ENCODE data around the gene EXOSC10. TPM values are rescaled to one million over a fixed set of nuclear protein-coding genes. Genes with fewer than 3 reads are reported as not detected.

Gene EXOSC10
- polyA plus RNA-seq, 1 of the 3 experiments (the other 2 are of a cell fraction): 62.5 TPM

DNA sequence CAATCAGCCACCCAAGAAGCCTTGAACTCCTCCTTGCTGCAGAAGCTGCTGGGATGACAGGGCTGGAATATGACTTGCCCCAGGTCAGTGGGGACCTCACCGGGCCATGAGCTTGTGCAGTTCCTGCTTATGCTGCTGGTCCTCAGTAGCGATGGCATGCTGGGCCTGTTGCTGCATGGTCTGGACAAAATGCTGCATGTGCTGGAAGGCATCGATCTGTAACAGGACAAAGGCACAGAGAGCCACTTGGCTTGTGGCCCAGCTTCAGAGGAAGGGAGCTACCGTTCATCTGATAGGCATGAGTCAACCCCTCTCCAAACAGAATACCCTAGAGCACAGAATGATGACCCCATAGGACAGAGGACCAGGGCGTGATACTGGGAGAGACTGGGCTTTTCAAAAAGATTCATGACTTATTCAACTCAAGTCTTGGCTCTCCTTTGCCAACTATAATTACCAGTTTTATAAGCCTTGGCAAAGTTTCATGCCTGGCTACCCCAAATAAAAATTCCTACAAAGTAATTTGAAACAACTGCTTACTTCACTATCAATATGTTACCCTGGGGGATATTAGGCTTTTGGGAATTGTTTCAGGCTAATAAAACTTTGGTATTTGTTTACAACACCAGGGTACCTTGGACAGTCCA, 34.7 kb upstream of the EXOSC10 start (continued):
- peak; percentile 80 for TF ChIP-seq NFIC (IDR thresholded peaks at IDR 0.05; ENCODE audit: borderline replicate concordance)
- no peak for TF ChIP-seq EZH2phosphoT487 (IDR thresholded peaks at IDR 0.05; ENCODE audit: borderline replicate concordance, low read depth)
- no peak for TF ChIP-seq ELF1 (IDR thresholded peaks at IDR 0.05)
- TF ChIP-seq, protein P1, sequence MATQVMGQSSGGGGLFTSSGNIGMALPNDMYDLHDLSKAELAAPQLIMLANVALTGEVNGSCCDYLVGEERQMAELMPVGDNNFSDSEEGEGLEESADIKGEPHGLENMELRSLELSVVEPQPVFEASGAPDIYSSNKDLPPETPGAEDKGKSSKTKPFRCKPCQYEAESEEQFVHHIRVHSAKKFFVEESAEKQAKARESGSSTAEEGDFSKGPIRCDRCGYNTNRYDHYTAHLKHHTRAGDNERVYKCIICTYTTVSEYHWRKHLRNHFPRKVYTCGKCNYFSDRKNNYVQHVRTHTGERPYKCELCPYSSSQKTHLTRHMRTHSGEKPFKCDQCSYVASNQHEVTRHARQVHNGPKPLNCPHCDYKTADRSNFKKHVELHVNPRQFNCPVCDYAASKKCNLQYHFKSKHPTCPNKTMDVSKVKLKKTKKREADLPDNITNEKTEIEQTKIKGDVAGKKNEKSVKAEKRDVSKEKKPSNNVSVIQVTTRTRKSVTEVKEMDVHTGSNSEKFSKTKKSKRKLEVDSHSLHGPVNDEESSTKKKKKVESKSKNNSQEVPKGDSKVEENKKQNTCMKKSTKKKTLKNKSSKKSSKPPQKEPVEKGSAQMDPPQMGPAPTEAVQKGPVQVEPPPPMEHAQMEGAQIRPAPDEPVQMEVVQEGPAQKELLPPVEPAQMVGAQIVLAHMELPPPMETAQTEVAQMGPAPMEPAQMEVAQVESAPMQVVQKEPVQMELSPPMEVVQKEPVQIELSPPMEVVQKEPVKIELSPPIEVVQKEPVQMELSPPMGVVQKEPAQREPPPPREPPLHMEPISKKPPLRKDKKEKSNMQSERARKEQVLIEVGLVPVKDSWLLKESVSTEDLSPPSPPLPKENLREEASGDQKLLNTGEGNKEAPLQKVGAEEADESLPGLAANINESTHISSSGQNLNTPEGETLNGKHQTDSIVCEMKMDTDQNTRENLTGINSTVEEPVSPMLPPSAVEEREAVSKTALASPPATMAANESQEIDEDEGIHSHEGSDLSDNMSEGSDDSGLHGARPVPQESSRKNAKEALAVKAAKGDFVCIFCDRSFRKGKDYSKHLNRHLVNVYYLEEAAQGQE (IDR thresholded peaks at IDR 0.05; ENCODE audit: low read depth, low read length): no peak
- no peak for TF ChIP-seq MEF2A (IDR thresholded peaks at IDR 0.05; ENCODE audit: borderline replicate concordance, low read depth)
- no peak for TF ChIP-seq NRF1 (IDR thresholded peaks at IDR 0.05; ENCODE audit: low read depth, low read length)
- peak; percentile 67; the same call in 1 of the 2 replicates for TF ChIP-seq GATA2 (CRISPR knock-in tag; IDR thresholded peaks at IDR 0.05)
- no peak for TF ChIP-seq SMC3 (IDR thresholded peaks at IDR 0.05; ENCODE audit: low read depth, low read length)
- TF ChIP-seq RAD21 (IDR thresholded peaks at IDR 0.05; ENCODE audit: low read length): no peak; the same call in 1 of the 2 replicates
- TF ChIP-seq RXRA (IDR thresholded peaks at IDR 0.05; ENCODE audit: borderline replicate concordance, low read depth): no peak
- TF ChIP-seq, protein P2, sequence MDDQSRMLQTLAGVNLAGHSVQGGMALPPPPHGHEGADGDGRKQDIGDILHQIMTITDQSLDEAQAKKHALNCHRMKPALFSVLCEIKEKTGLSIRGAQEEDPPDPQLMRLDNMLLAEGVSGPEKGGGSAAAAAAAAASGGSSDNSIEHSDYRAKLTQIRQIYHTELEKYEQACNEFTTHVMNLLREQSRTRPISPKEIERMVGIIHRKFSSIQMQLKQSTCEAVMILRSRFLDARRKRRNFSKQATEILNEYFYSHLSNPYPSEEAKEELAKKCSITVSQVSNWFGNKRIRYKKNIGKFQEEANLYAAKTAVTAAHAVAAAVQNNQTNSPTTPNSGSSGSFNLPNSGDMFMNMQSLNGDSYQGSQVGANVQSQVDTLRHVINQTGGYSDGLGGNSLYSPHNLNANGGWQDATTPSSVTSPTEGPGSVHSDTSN (IDR thresholded peaks at IDR 0.05): peak; percentile 28; the same call in 1 of the 2 replicates
- peak; percentile 85 for TF ChIP-seq MXI1 (IDR thresholded peaks at IDR 0.05; ENCODE audit: low read depth, low read length)
- no peak for TF ChIP-seq RFX5 (IDR thresholded peaks at IDR 0.05; ENCODE audit: low read length)
- TF ChIP-seq CHD2 (IDR thresholded peaks at IDR 0.05; ENCODE audit: low read length, partially characterized antibody): peak; percentile 54
- TF ChIP-seq RCOR1 (IDR thresholded peaks at IDR 0.05; ENCODE audit: low read length): peak; percentile 74; the same call in 1 of the 2 replicates

- Histone ChIP-seq H3K27ac (ENCODE audit: low read depth in 2 of 2, low read length in 1 of 2) (peak overlapping the region in 1 of 2 experiments; percentile 88; a peak in 2 of 4 replicates), H4K20me1 (ENCODE audit: insufficient read depth) (peaks cover 5% of the 10 kb centered on the region; the same call in 1 of the 2 replicates), H3K36me3 (replicated peaks in 1 of 2; ENCODE audit: control insufficient read depth in 1 of 2, insufficient read depth in 2 of 2, low read length in 1 of 2) (peaks cover 56 to 65% of the 10 kb centered on the region in 2 experiments), H3K4me3 (ENCODE audit: low read depth in 2 of 2, low read length in 1 of 2) (no peak overlapping the region), H3K27me3 (ENCODE audit: insufficient read depth) (no peaks in the 10 kb centered on the region), H3K4me2 (no peak overlapping the region), H3K4me1 (ENCODE audit: control insufficient read depth in 1 of 2, insufficient read depth in 2 of 2, low read depth in 1 of 2, low read length in 1 of 2) (peaks cover 11 to 35% of the 10 kb centered on the region in 2 experiments), H3K9me2 (no peaks in the 10 kb centered on the region), H3F3A (replicated peaks; ENCODE audit: insufficient read depth) (peaks cover 11% of the 10 kb centered on the region), H2AFZ (ENCODE audit: low read depth) (no peak overlapping the region), H3K9me3 (no peaks in the 10 kb centered on the region), H3K79me2 (ENCODE audit: insufficient read depth) (no peaks in the 10 kb centered on the region), H3K9ac (no peak overlapping the region)
- DNase-seq: peak; percentile 70
- TF ChIP-seq RAD21 (IDR thresholded peaks at IDR 0.05; ENCODE audit: low read length): peak; percentile 68
- TF ChIP-seq, protein P2 (IDR thresholded peaks at IDR 0.05): no peak
- TF ChIP-seq EP300 (IDR thresholded peaks at IDR 0.05; ENCODE audit: borderline replicate concordance in 1 of 2, low read depth in 1 of 2, low read length in 1 of 2): peak in 1 of 2 experiments; percentile 55; a peak in 2 of 4 replicates
- TF ChIP-seq MXI1 (IDR thresholded peaks at IDR 0.05; ENCODE audit: low read depth, low read length): peak; percentile 63; the same call in 1 of the 2 replicates
- ChIA-PET CTCF (interaction anchor here (0.6 to 3.5 kb wide), 20 partner anchors 8 to 327 kb away, joined by 3 to 19 read pairs (median 4); partner anchors contain the start of gene EXOSC10), POLR2A (interaction anchor here (1.4 kb wide), 1 partner anchor 12 kb away, joined by 3 read pairs; no protein-coding TSS in a partner anchor)
- 36% methylated on average over 1 of the region's 8 CpGs for WGBS (ENCODE audit: low lambda C conversion rate)
Measured at GRCh38 chr1:11132563-11133293, 33.1 kb upstream of the EXOSC10 start.
